Common myeloid progenitor, CD34-positive (primary cell): ENCODE results near the gene NTM.

Source experiments
- CTCF ChIA-PET: fragments of 350-600 bp; sonication (Branson Sonifier 250); formaldehyde crosslinking; loops from one replicate; lab custom pipeline; 2021; ENCODE audit warnings: antibody characterized with exemption; lab: Charles Lee
- POLR2A ChIA-PET: fragments of 350-600 bp; sonication (Branson Sonifier 250); formaldehyde crosslinking; loops from one replicate; lab custom pipeline; 2021; ENCODE audit warnings: antibody characterized with exemption; lab: Charles Lee
- DNase-seq, 3 donors: peaks; one replicate each; pipeline versions ENCODE4 v3.0.0 to v3.0.0-alpha.2; 2013
- H3K27ac ChIP-seq, 2 experiments: 1 replicate in 1 of 2; 2 replicates in 1 of 2; pipeline ENCODE4 v1.7.0; 2013; ENCODE audit warnings: inconsistent platforms in 2 of 2, low read length in 2 of 2, mild to moderate bottlenecking in 2 of 2, low read depth in 1 of 2, moderate library complexity in 1 of 2; ENCODE audit not compliant: severe bottlenecking in 2 of 2, insufficient read depth in 1 of 2, poor library complexity in 1 of 2
- H3K27me3 ChIP-seq, 5 experiments: replicated peaks in 2 of 5; 1 replicate in 3 of 5; 2 replicates in 2 of 5; pipeline versions ENCODE4 v1.6.1 to v1.7.0; 2013; ENCODE audit warnings: low read length in 4 of 5, mild to moderate bottlenecking in 2 of 5, moderate library complexity in 2 of 5, inconsistent platforms in 1 of 5; ENCODE audit not compliant: insufficient read depth in 5 of 5, control insufficient read depth in 4 of 5
- H3K36me3 ChIP-seq, 4 experiments: 1 replicate in 2 of 4; 2 replicates in 2 of 4; pipeline versions ENCODE4 v1.6.1 to v1.7.0; 2013; ENCODE audit warnings: low read length in 3 of 4, control low read depth in 1 of 4, mild to moderate bottlenecking in 1 of 4; ENCODE audit not compliant: control insufficient read depth in 4 of 4, insufficient read depth in 4 of 4
- H3K4me1 ChIP-seq, 4 experiments: 1 replicate in 3 of 4; 2 replicates in 1 of 4; pipeline versions ENCODE4 v1.6.1 to v1.7.1; 2013; ENCODE audit warnings: low read length in 3 of 4, mild to moderate bottlenecking in 3 of 4, control low read depth in 1 of 4, inconsistent platforms in 1 of 4, moderate library complexity in 1 of 4; ENCODE audit not compliant: control insufficient read depth in 4 of 4, insufficient read depth in 4 of 4; ENCODE audit errors: control extremely low read depth in 1 of 4
- H3K4me3 ChIP-seq, 7 experiments: 1 replicate in 4 of 7; 2 replicates in 3 of 7; pipeline versions ENCODE4 v1.5.1 to v1.7.0; 2013; ENCODE audit warnings: mild to moderate bottlenecking in 7 of 7, low read length in 6 of 7, moderate library complexity in 6 of 7, inconsistent platforms in 2 of 7, low read depth in 2 of 7, control low read depth in 1 of 7; ENCODE audit not compliant: insufficient read depth in 4 of 7, control insufficient read depth in 1 of 7; ENCODE audit errors: extremely low read depth in 1 of 7
- H3K9me3 ChIP-seq, 5 experiments: 1 replicate in 4 of 5; 2 replicates in 1 of 5; pipeline versions ENCODE4 v1.6.1 to v1.7.1; 2013; ENCODE audit warnings: low read length in 4 of 5, mild to moderate bottlenecking in 2 of 5, inconsistent platforms in 1 of 5, low read depth in 1 of 5, moderate library complexity in 1 of 5; ENCODE audit not compliant: control insufficient read depth in 4 of 5, insufficient read depth in 2 of 5; ENCODE audit errors: control extremely low read depth in 1 of 5
- WGBS: methylation state at CpG from one replicate; pipeline ENCODE4 v1.1.5; 2013; ENCODE audit not compliant: insufficient coverage; 5-methylcytosine and 5-hydroxymethylcytosine counted together

Gene NTM

GRCh38 chr11:131372234-131372962 is 2.0 kb downstream of the NTM start:
- no peak overlapping the region for H3K4me3 ChIP-seq
- ChIA-PET CTCF (no interaction called here), POLR2A (no interaction called here)
- H3K36me3 ChIP-seq = no peaks in the 10 kb centered on the region
- peaks cover 2 to 59% (median 20%) of the 10 kb centered on the region in 5 experiments for H3K27me3 ChIP-seq
- 90% methylated on average over 2 of the region's 10 CpGs for WGBS
- no peaks in the 10 kb centered on the region for H3K9me3 ChIP-seq
- no peaks in the 10 kb centered on the region for H3K4me1 ChIP-seq
- H3K27ac ChIP-seq = no peak overlapping the region
- no peak for DNase-seq

GRCh38 chr11:131373095-131373725 is 2.8 kb downstream of the NTM start:
- Histone ChIP-seq H3K27me3 (peaks cover 2 to 62% (median 20%) of the 10 kb centered on the region in 5 experiments), H3K27ac (no peak overlapping the region), H3K4me3 (no peak overlapping the region), H3K9me3 (no peaks in the 10 kb centered on the region), H3K4me1 (no peaks in the 10 kb centered on the region), H3K36me3 (no peaks in the 10 kb centered on the region)
- CTCF ChIA-PET = no interaction called here
- DNase-seq = no peak
- POLR2A ChIA-PET = no interaction called here
- 42% methylated on average over 7 of the region's 9 CpGs for WGBS

GRCh38 chr11:131373756-131374155 is 3.3 kb downstream of the NTM start:
- Histone ChIP-seq H3K36me3 (no peaks in the 10 kb centered on the region), H3K4me3 (no peak overlapping the region), H3K27me3 (peaks cover 2 to 62% (median 20%) of the 10 kb centered on the region in 5 experiments), H3K27ac (no peak overlapping the region), H3K4me1 (no peaks in the 10 kb centered on the region), H3K9me3 (no peaks in the 10 kb centered on the region)
- no peak for DNase-seq
- 91% methylated on average over 12 of the region's 13 CpGs for WGBS
- ChIA-PET CTCF (no interaction called here), POLR2A (no interaction called here)

- Histone ChIP-seq H3K4me3 (no peak overlapping the region), H3K4me1 (no peaks in the 10 kb centered on the region), H3K27me3 (peaks cover 2 to 54% (median 18%) of the 10 kb centered on the region in 5 experiments), H3K36me3 (no peaks in the 10 kb centered on the region), H3K9me3 (no peaks in the 10 kb centered on the region), H3K27ac (no peak overlapping the region)
- ChIA-PET CTCF (no interaction called here), POLR2A (no interaction called here)
- 50% methylated on average over 4 of the region's 4 CpGs for WGBS
- DNase-seq = no peak
These were observed 5.0 kb downstream of the NTM start for GRCh38 chr11:131375421-131375820.

GRCh38 chr11:131375915-131376314 is 5.5 kb downstream of the NTM start:
- WGBS = 100% methylated on average over 1 of the region's 3 CpGs
- POLR2A ChIA-PET = no interaction called here

GRCh38 chr11:131378931-131379330 is 8.5 kb downstream of the NTM start:
- Histone ChIP-seq H3K9me3 (no peaks in the 10 kb centered on the region), H3K27ac (no peak overlapping the region), H3K36me3 (no peaks in the 10 kb centered on the region), H3K4me3 (no peak overlapping the region), H3K27me3 (peaks cover 0 to 22% (median 2%) of the 10 kb centered on the region in 5 experiments), H3K4me1 (no peaks in the 10 kb centered on the region)
- ChIA-PET POLR2A (no interaction called here), CTCF (no interaction called here)
- WGBS = 100% methylated on average over 1 of the region's 1 CpG
- DNase-seq = no peak

More at GRCh38 chr11:131375915-131376314, 5.5 kb downstream of the NTM start:
- Histone ChIP-seq H3K4me3 (no peak overlapping the region), H3K36me3 (no peaks in the 10 kb centered on the region), H3K4me1 (no peaks in the 10 kb centered on the region), H3K27ac (no peak overlapping the region), H3K27me3 (peaks cover 2 to 49% (median 14%) of the 10 kb centered on the region in 5 experiments), H3K9me3 (no peaks in the 10 kb centered on the region)
- CTCF ChIA-PET = no interaction called here
- no peak for DNase-seq

- H3K9me3 ChIP-seq = no peaks in the 10 kb centered on the region
- no peak overlapping the region for H3K4me3 ChIP-seq
- DNase-seq = no peak
- ChIA-PET POLR2A (no interaction called here), CTCF (no interaction called here)
- H3K4me1 ChIP-seq = no peaks in the 10 kb centered on the region
- H3K27me3 ChIP-seq = peaks cover 0 to 2% (median 0%) of the 10 kb centered on the region in 5 experiments
- whole genome bisulfite sequencing = 95% methylated on average over 2 of the region's 4 CpGs
- no peak overlapping the region for H3K27ac ChIP-seq
- no peaks in the 10 kb centered on the region for H3K36me3 ChIP-seq
These were observed 15.5 kb downstream of the NTM start for GRCh38 chr11:131385763-131386390.
